AG04449 (cell line): ENCODE measurements around the gene RASIP1.
"Not testable (repeated sequence)": the region's sequence is repeated elsewhere in the genome, so short reads cannot be mapped to it uniquely, and the experiment has no call there.

Experiments used
- CTCF ChIA-PET: fragments of 350-600 bp; formaldehyde crosslinking; extraction: SDS; loops from one replicate; lab custom pipeline; 2021; ENCODE audit warnings: antibody characterized with exemption; lab: Yijun Ruan, JAX
- POLR2A ChIA-PET: fragments of 400-600, 350-600 bp; formaldehyde crosslinking; extraction: SDS; loops from one replicate; lab custom pipeline; 2020; ENCODE audit warnings: antibody characterized with exemption, inconsistent platforms; lab: Yijun Ruan, JAX
- DNase-seq: peaks from one replicate; pipeline ENCODE4 v3.0.0-alpha.2; 2010; ENCODE audit warnings: low read depth, low spot score
- H3K4me3 ChIP-seq: 2 replicates; pipeline ENCODE4 v1.5.1; 2011; ENCODE audit warnings: low read depth, mild to moderate bottlenecking, control low read depth, low read length
- CTCF ChIP-seq: IDR thresholded peaks from one replicate; pipeline ENCODE4 v1.5.1; 2011; ENCODE audit warnings: mild to moderate bottlenecking, moderate library complexity, low read length, control low read depth, inconsistent platforms; ENCODE audit not compliant: insufficient read depth; ENCODE audit errors: missing control alignments

RASIP1 gene

DNA sequence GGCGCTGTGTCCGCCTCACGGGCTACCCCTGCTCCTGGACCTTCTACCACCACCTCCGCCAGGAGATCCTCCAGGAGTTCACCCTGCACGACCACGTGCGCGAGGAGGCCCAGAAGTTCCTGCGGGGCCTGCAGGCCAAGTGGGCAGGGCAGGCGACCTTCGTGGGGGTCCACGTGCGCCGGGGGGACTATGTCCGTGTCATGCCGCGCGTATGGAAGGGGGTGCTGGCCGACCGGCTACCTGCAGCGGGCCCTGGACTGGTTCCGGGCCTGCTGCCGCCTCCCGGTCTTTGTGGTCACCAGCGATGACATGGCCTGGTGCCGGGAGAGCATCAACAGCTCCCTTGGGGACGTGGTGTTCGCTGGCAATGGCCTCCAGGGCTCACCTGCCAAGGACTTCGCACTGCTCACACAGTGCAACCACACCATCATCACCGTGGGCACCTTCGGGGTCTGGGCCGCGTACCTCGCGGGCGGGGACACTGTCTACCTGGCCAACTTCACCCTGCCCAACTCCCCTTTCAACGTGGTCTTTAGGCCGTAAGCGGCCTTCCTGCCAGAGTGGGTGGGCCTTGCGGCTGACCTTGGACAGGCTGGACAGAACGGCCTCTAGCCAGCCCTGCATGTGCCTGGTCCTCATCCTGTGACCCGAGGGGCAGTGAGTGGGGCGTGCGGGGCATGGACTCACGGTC lies 59.8 kb downstream of the RASIP1 start:
- ChIA-PET CTCF (interaction anchor here (2.0 kb wide), 1 partner anchor 9 kb away, joined by 6 read pairs; no protein-coding TSS in a partner anchor), POLR2A (no interaction called here)
- H3K4me3 ChIP-seq: no peak overlapping the region

DNA sequence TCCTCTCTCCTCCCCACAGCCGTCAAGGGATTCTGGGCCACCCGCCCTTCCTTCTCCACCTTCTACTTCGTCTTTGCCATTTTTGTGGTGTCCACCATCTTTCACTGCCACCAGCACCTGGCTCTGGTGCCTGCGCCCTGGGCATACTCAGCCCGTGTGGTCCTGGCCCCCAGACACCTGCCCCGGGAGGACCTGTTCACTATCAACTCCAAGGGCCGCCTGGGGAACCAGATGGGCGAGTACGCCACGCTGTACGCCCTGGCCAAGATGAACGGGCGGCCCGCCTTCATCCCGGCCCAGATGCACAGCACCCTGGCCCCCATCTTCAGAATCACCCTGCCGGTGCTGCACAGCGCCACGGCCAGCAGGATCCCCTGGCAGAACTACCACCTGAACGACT lies 60.4 kb downstream of the RASIP1 start:
- CTCF ChIA-PET, H3K4me3 ChIP-seq, DNase-seq, POLR2A ChIA-PET: not testable (repeated sequence)

More for the DNA sequence above, 59.8 kb downstream of the RASIP1 start:
- DNase-seq: no peak
- TF ChIP-seq CTCF: no peak

DNA sequence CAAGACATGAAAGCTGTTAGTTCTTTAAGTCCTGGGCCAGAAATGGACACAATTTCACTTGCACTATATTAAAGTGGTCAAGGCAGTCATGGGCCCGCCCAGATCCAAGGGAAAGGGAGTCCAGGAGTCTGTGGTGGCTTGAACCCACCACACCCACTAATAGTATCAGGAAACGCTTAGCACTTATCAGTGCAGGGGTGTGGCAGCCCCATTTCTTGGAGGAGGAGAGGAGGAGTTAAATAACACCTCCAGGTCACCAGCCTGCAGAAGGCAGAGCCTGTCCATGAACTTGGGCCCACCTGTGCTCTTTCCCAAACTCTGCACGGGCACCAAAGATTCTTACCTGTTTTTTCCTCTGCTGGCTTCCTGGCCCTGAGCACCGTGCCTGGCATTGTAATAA lies 62.2 kb downstream of the RASIP1 start:
- DNase-seq: no peak
- CTCF ChIA-PET: interaction anchor here (0.8 to 8.5 kb wide), 8 partner anchors 9 to 118 kb away, joined by 3 to 55 read pairs (median 4); partner anchors contain the start of genes CA11 and FUT2

GRCh38 chr19:48676887-48677286 lies 63.5 kb downstream of the RASIP1 start:
- POLR2A ChIA-PET: no interaction called here
- no peak overlapping the region for H3K4me3 ChIP-seq
- CTCF ChIA-PET: interaction anchor here (1.0 to 8.5 kb wide), 14 partner anchors 9 to 175 kb away, joined by 3 to 58 read pairs (median 14); partner anchors contain the start of genes CA11 and FUT2
- no peak for DNase-seq
- no peak for TF ChIP-seq CTCF

More for the DNA sequence above, 62.2 kb downstream of the RASIP1 start:
- H3K4me3 ChIP-seq: no peak overlapping the region
- POLR2A ChIA-PET: interaction anchor here (0.6 kb wide), 1 partner anchor 13 kb away, joined by 3 read pairs; no protein-coding TSS in a partner anchor
- TF ChIP-seq CTCF: no peak

DNA sequence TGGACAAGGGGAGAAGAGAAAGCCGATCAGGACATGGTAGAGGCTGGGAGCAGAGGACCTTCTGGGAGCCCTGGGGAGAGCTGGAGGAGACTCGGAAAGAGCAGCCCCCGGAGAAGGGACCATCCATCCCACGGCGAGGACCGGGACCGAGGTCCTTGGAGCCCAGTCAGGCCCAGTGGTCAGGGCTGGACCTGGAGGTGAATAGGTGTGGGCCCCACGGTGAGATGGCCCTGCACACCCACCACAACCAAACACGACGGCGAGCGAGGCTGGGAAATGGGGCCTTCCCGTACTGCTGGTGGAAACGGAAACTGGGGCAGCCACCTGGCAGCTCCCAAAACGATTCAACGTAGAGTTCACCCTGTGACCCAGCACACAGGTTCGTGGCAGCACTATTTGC lies 63.9 kb downstream of the RASIP1 start:
- ChIA-PET POLR2A (no interaction called here), CTCF (interaction anchor here (1.4 to 8.5 kb wide), 12 partner anchors 8 to 109 kb away, joined by 5 to 58 read pairs (median 23); partner anchors contain the start of gene CA11)
- H3K4me3 ChIP-seq: no peak overlapping the region
- no peak for TF ChIP-seq CTCF
- DNase-seq: no peak

- no peak for DNase-seq
- no peak overlapping the region for H3K4me3 ChIP-seq
- CTCF ChIA-PET: interaction anchor here (0.6 to 8.5 kb wide), 38 partner anchors 9 to 302 kb away, joined by 3 to 58 read pairs (median 6); partner anchors contain the start of genes CA11, FUT2, HSD17B14 and IZUMO1
- peak; percentile 89 for TF ChIP-seq CTCF
- POLR2A ChIA-PET: no interaction called here
Measured at GRCh38 chr19:48674921-48675824, 65.2 kb downstream of the RASIP1 start.
